Measurements from ENCODE around the gene TMEM63C.
A peak's percentile ranks its signal among the peaks of the same experiment; 100 is the strongest.

Gene TMEM63C

GRCh38 chr14:77181603-77182437, at the start of gene TMEM63C:
TMEM63C (plus strand) TSS chr14:77181798; CDS start chr14:77218814, 37,016 bp downstream.
- peak; percentile 57 for DNase-seq (ENCODE audit: low spot score)

GRCh38 chr14:77131871-77132486, 49.6 kb upstream of the TMEM63C start:
- no peak for DNase-seq (ENCODE audit: low spot score)

- DNase-seq (ENCODE audit: low spot score): peak; percentile 88
Observed at GRCh38 chr14:77133720-77134338, 47.8 kb upstream of the TMEM63C start.

- no peak for DNase-seq (ENCODE audit: low spot score)
Observed at GRCh38 chr14:77139022-77139421, 42.6 kb upstream of the TMEM63C start.

GRCh38 chr14:77139540-77140358, 41.8 kb upstream of the TMEM63C start:
- peak; percentile 83 for DNase-seq (ENCODE audit: low spot score)

GRCh38 chr14:77140359-77141213, 41.0 kb upstream of the TMEM63C start:
- peak; percentile 31 for DNase-seq (ENCODE audit: low spot score)

- DNase-seq (ENCODE audit: low spot score): peak; percentile 57
Observed at GRCh38 chr14:77141214-77142004, 40.2 kb upstream of the TMEM63C start, which contains the start of gene ZDHHC22. ZDHHC22 (minus strand) TSS chr14:77141791; CDS start chr14:77139738, 2,053 bp downstream.

- DNase-seq (ENCODE audit: low spot score): no peak
Observed at GRCh38 chr14:77142005-77142800, 39.4 kb upstream of the TMEM63C start.

GRCh38 chr14:77143071-77143470, 38.5 kb upstream of the TMEM63C start:
- DNase-seq (ENCODE audit: low spot score): no peak

- no peak for DNase-seq (ENCODE audit: low spot score)
Observed at GRCh38 chr14:77144412-77145115, 37.0 kb upstream of the TMEM63C start.

- no peak for DNase-seq (ENCODE audit: low spot score)
Observed at GRCh38 chr14:77145975-77146740, 35.4 kb upstream of the TMEM63C start.

- DNase-seq (ENCODE audit: low spot score): no peak
Observed at GRCh38 chr14:77148510-77149231, 32.9 kb upstream of the TMEM63C start.

- peak; percentile 42 for DNase-seq (ENCODE audit: low spot score)
Observed at GRCh38 chr14:77151245-77151644, 30.4 kb upstream of the TMEM63C start.

- DNase-seq (ENCODE audit: low spot score): peak; percentile 32
Observed at GRCh38 chr14:77151918-77152588, 29.5 kb upstream of the TMEM63C start.

GRCh38 chr14:77153802-77154201, 27.8 kb upstream of the TMEM63C start:
- DNase-seq (ENCODE audit: low spot score): no peak

- no peak for DNase-seq (ENCODE audit: low spot score)
Observed at GRCh38 chr14:77154421-77154820, 27.2 kb upstream of the TMEM63C start.

- DNase-seq (ENCODE audit: low spot score): no peak
Observed at GRCh38 chr14:77155083-77155482, 26.5 kb upstream of the TMEM63C start.
